PC-9 (cell line): ENCODE data around the gene CD8B.

Experiments
- CTCF ChIP-seq: fragments of 200-600 bp; sonication (generic); conservative IDR thresholded peaks from 2 replicates; pipeline ENCODE4 v1.6.1; 2017; ENCODE audit warnings: mixed run types, antibody characterized with exemption, mild to moderate bottlenecking, moderate library complexity
- EZH2 ChIP-seq: fragments of 200-600 bp; sonication (generic); IDR thresholded peaks from 2 replicates; pipeline ENCODE4 v1.8.0; 2017; ENCODE audit warnings: antibody characterized with exemption, low read depth

GRCh38 chr2:86821306-86821705 is 40.4 kb downstream of the CD8B start:
- TF ChIP-seq CTCF (no peak), EZH2 (no peak)
